Hematopoietic multipotent progenitor cell treated with erythropoietin and hydrocortisone succinate and interleukin-3 and kit ligand, for 15 days (in vitro differentiated cells): ENCODE measurements around the gene TREH.
A peak's percentile ranks its signal among the peaks of the same experiment; 100 is the strongest.
"Not testable (repeated sequence)": the region's sequence is repeated elsewhere in the genome, so short reads cannot be mapped to it uniquely, and the experiment has no call there.

Experiments used
- DNase-seq: peaks from one replicate; pipeline ENCODE4 v3.0.0-alpha.2; 2015; ENCODE audit warnings: low spot score

Gene TREH

GRCh38 chr11:118612378-118612777, 67.1 kb downstream of the TREH start:
- no peak for DNase-seq

DNA sequence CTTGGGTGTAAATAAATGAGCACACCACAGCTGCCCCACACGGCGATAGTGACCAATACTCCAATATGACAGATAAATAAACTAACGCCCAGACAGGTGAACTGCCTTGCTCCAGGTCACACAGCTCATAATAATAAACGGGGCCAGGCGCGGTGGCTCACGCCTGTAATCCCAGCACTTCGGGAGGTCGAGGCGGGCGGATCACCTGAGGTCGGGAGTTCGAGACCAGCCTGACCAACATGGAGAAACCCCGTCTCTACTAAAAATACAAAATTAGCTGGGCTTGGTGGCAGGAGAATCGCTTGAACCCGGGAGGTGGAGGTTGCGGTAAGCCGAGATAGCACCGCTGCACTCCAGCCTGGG, 68.0 kb downstream of the TREH start:
- DNase-seq: not testable (repeated sequence)

GRCh38 chr11:118610773-118611432, 68.5 kb downstream of the TREH start:
- peak; percentile 51 for DNase-seq

GRCh38 chr11:118610225-118610772, 69.2 kb downstream of the TREH start:
- DNase-seq: no peak

DNA sequence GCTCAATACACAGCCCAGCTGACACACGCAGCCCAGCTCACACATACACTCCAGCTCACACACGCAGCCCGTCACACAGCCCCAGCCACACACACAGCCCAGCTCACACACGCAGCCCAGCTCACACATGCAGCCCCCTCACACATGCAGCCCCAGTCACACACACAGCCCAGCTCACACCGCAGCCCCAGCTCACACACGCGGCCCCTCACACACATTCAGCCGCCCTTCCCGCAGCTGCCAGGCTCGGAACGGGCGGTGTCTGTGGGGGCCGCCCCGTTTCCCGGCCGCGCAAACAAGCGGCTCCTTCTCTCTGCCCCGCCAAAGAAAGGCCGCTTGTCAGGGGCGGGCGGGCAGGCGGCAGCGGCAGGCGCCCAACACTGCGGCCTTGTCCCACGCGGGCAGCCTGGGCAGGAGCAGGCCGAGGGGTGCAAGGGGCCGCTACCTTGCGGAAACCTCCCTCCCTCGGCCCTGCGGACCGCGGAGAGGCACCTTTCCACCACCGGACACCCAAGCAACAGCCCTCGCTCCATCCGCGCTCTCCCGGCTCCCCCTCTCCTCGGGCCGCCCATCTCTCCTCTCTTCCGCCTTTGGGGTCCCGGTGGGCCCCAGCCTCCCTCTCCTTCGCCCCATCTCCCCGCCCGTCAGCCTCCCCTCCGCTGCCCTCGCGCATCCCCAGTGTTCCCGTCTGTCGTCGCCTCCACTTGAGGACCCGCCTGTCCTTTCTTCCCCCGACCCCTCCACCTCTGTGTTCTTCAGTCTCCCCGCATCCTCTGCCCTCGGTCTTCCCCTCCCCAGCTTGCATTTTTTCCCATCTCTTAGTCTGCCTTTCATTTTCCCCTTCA, 69.8 kb downstream of the TREH start:
- DNase-seq: no peak

GRCh38 chr11:118608360-118609227, 70.9 kb downstream of the TREH start:
- peak; percentile 48 for DNase-seq

DNA sequence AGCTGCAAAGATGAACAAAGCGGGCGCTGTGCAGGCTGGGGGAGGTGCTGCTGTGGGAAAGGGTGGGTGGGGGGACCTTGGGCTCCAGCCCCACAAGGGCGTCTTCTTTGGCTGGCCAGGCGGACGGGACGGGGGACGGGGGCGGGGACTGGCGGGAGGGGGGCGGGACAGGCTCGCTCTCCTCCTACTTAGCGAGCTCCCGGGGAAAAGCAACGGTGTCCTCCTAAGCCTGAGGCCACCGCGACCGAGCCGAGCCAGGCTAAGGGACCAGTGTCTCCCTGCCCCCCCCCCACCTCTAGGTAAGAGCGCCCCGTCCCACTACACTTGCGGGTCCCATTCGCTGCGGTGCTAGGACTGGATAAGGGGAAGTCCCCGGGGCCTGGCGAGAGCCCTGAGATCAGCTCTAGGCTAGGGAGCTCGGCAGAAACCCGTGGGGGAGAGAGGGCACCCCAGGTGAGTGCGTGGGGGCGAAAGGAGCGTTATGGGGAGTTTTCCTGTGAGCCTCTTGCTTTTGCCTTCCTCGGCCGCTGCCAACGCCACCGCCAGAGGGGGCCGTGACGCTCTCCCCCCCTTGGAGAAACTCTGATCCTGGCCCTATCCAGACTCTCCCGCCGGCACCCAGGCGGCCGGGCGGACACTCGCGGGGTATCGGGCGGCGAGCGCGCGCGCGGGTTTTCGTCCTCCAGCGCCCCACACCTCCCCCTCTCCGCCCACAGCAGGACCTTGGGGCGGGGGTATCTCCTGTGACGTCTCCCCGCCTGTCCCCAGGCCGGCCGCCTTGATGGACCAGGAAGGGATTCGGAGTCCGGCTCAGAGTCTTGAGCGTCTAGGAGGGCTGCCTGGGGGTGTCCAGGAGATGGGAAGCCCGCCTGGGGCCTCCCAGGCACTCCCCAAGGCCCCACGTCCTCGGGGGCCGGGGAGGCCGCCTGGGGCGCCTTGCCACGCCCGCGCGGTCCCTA, 71.8 kb downstream of the TREH start, which contains the start of gene PHLDB1:
PHLDB1 (plus strand) TSS at position 215 of the 959 bp plus-strand sequence. CDS start 6,222 bp downstream, outside the sequence.
- no peak for DNase-seq
